ENCODE results near the gene TNFSF13.

DNA sequence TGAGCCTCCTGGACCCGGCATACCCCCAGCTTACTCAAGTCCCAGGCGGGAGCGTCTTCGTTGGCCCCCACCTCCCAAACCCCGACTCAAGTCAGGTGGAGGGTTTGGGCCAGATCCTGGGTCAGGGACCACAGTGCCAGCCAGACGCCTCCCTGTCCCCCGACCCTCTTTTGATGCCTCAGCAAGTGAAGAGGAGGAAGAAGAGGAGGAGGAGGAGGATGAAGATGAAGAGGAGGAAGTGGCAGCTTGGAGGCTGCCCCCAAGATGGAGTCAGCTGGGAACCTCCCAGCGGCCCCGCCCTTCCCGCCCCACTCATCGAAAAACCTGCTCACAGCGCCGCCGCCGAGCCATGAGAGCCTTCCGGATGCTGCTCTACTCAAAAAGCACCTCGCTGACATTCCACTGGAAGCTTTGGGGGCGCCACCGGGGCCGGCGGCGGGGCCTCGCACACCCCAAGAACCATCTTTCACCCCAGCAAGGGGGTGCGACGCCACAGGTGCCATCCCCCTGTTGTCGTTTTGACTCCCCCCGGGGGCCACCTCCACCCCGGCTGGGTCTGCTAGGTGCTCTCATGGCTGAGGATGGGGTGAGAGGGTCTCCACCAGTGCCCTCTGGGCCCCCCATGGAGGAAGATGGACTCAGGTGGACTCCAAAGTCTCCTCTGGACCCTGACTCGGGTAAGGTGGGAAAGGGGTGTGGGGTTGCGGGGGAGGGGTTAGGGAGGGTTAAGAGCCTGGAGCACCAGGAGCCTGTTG is 4.7 kb downstream of the TNFSF13 start:
- TF ChIP-seq TARDBP (IDR thresholded peaks at IDR 0.05) (no peak), FOXM1 (IDR thresholded peaks at IDR 0.05; ENCODE audit: borderline replicate concordance) (no peak), SP1 (IDR thresholded peaks at IDR 0.05) (no peak), FOXK2 (IDR thresholded peaks at IDR 0.05) (no peak), FOXA1 (IDR thresholded peaks at IDR 0.05) (no peak), SUZ12 (IDR thresholded peaks at IDR 0.05) (no peak), HDGF (IDR thresholded peaks at IDR 0.05; ENCODE audit: borderline replicate concordance) (no peak), NFRKB (IDR thresholded peaks at IDR 0.05) (no peak), BHLHE40 (IDR thresholded peaks at IDR 0.05; ENCODE audit: borderline replicate concordance) (no peak), LEF1 (IDR thresholded peaks at IDR 0.05; ENCODE audit: borderline replicate concordance) (no peak), ELF4 (IDR thresholded peaks at IDR 0.05) (no peak), CTBP1 (IDR thresholded peaks at IDR 0.05; ENCODE audit: borderline replicate concordance) (no peak)
- TF ChIP-seq, protein P1, sequence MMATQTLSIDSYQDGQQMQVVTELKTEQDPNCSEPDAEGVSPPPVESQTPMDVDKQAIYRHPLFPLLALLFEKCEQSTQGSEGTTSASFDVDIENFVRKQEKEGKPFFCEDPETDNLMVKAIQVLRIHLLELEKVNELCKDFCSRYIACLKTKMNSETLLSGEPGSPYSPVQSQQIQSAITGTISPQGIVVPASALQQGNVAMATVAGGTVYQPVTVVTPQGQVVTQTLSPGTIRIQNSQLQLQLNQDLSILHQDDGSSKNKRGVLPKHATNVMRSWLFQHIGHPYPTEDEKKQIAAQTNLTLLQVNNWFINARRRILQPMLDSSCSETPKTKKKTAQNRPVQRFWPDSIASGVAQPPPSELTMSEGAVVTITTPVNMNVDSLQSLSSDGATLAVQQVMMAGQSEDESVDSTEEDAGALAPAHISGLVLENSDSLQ (IDR thresholded peaks at IDR 0.05) = no peak

All from HEK293T (cell line).